ENCODE data around the gene PLAAT5.

Gene PLAAT5

GRCh38 chr11:63511048-63511748, 20.2 kb upstream of the PLAAT5 start:
- no peak for DNase-seq

- no peak for DNase-seq
These were observed 19.5 kb upstream of the PLAAT5 start for GRCh38 chr11:63510360-63511047.

- no peak for DNase-seq
These were observed 17.8 kb upstream of the PLAAT5 start for GRCh38 chr11:63508745-63509144.

GRCh38 chr11:63508009-63508408, 17.0 kb upstream of the PLAAT5 start:
- DNase-seq: no peak

GRCh38 chr11:63507511-63507910, 16.5 kb upstream of the PLAAT5 start:
- DNase-seq: no peak

DNA sequence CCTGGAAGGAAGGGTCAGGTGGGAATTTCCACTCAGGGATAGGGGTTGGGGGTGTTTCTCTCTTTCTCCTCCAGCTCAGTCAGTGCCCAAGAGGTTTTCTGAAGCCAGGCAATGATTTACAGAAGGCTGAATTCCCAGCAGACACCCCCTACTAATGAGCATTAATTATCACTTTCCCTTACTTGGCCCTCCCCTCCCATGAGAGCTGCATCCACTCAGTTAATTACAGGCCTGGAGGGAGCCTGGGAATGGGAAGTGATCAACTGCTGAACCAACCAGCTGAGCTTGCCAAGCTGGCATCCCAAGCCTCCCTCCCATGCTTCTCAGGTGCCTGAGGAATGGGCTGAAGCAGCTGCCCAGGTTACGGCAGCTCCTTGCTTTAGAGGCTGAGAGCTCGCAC, 15.9 kb upstream of the PLAAT5 start:
- DNase-seq: no peak

DNA sequence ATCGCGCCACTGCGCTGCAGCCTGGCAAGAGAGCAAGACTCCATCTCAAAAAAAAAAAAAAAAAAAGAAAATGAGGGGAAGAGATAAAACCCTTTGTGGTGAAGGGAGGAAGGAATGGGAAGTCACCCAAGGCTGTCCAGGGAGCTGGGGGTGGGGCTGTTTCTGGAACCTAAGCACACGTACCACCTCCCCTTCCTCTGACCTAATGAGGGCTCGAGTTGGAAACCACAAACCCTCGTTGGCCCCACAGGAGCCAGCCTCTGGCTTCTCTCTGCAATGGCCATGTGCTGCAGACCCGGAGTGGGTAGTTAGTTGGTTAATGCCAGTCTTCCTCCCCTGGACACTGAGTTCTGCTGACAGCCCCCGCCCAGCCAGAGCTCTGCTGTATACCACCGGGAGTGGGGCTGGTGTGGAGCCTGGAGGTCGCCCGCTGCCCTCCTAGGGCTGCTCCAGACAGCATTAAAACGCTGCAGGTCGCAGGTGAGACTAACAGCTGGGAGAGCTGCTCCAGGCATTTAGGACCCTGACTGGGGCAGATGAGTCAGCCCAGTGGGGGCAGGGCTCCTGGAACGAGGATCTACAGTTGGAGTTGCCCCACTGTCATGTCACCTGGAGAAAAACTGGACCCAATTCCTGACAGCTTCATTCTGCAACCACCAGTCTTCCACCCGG, 15.0 kb upstream of the PLAAT5 start, which contains the start of gene LGALS12:
Gene LGALS12, plus strand, starts transcription at position 228 of the 672 bp plus-strand sequence. Its CDS starts 375 bp downstream, at position 603.
- no peak for DNase-seq

- no peak for DNase-seq
These were observed 14.1 kb upstream of the PLAAT5 start for GRCh38 chr11:63504933-63505586.

DNA sequence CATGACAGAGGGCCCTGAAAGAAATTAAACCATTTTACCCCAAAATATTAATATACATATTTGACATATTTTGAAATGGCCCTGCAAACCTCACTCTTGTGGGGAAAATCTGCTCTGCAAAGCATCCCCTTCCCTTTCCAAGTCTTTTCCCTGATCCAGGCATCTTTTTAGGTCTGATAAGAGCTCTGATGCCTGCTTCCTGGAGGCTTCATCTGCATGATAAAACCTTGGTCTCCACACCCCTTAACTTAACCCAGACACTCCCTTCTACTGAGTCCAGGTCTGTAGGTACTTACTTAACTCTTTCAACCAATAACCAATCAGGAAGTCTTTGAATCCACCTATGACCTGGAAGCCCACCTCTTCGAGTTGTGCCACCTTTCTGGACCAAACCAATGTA, 13.1 kb upstream of the PLAAT5 start:
- DNase-seq: no peak

GRCh38 chr11:63503492-63503891, 12.5 kb upstream of the PLAAT5 start:
- DNase-seq: no peak

- no peak for DNase-seq
These were observed 11.4 kb upstream of the PLAAT5 start for GRCh38 chr11:63502252-63502820.

DNA sequence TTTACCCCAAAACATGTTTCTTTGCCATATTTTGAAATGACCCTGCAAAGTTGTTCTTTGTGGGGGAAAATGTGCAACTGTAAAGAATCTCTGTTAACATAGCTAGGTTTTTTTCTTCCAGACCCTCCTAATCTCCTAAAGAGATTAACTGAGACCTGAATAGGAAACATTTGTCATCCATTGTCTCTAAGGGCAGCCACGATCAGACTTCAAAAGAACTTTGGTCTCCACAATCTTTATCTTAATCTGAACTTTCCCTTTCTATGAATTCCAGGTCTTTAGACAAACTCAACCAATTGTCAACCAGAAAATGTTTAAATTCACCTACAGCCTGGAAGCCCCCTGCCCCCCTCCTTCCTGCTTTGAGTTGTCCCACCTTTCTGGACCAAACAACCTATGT, 10.3 kb upstream of the PLAAT5 start:
- DNase-seq: no peak

- no peak for DNase-seq
These were observed 8.9 kb upstream of the PLAAT5 start for GRCh38 chr11:63499874-63500273.

DNA sequence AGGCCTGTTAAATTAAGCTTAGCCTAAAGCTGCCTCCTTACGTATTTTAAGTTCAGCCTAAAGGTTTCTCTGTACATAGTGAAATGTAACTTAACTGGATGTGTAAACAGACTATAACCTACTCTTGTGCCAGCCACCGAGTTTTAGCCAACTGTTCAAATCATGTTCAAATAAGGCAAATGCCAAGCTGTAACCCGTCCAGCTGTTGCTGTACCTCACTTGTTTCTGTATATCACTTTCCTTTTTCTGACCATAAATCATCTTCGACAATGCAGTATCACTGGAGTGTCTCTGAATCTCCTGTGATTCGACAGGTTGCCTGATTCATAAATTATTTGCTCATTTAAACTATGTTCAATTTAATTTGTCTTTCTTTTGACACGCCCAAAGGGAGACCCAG, 4.0 kb upstream of the PLAAT5 start:
- DNase-seq: no peak

- no peak for DNase-seq
These were observed 2.2 kb upstream of the PLAAT5 start for GRCh38 chr11:63493127-63493526.

GRCh38 chr11:63492441-63492840, 1.5 kb upstream of the PLAAT5 start:
- DNase-seq: no peak

DNA sequence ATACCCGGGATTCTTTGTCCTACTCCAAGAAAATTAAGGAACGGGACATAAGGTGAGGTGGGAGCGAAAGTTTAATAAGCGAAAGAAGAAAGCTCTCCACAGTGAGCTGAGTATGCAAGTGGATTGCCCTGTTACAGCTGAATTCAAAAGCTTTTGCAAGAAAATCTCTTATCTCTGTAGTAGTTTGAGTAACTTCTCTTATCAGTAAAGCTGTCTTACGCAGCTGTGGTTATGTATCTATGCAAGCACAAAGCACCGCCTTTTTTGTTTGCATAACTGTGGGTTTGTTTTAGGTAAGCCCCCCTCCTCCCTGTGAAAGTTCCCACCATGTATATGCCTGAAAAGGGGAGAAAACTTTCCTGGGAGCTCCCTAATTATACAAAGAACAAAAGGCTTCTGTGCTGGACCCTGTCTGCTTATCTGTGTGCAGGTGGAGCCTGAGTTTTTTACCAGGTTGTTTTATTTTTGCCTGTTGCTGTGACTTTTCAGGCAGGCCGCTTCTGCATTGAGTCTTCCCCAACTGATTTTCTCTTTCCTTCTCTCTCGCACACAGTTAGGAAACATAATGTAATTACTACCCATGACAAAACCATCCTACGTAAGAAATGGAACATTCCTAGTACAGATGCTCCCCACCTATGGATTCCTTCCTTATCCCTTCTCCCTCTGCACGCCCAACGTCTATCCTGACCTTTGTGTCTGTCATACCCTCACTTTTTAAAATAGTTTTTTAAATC, 837 bp upstream of the PLAAT5 start:
- DNase-seq: no peak

DNA sequence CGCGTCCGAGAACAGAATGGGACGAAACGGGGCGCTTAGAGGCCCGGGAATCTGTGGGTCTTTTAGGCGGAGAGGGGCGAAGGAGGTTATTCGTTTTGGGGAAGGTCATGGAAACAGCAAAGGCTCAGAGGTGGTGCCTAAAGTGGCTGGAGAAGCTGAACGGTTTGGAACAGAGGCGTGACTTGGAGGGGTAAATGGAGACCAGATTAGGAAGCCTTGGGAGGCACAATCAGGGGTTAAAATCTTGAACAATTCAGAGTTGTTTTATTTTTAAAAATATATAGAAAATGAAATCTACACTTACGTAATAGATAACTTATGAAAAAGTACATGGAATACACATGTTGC, 247 bp upstream of the PLAAT5 start:
- no peak for DNase-seq

GRCh38 chr11:63489879-63490278, 1.1 kb downstream of the PLAAT5 start:
- no peak for DNase-seq

DNA sequence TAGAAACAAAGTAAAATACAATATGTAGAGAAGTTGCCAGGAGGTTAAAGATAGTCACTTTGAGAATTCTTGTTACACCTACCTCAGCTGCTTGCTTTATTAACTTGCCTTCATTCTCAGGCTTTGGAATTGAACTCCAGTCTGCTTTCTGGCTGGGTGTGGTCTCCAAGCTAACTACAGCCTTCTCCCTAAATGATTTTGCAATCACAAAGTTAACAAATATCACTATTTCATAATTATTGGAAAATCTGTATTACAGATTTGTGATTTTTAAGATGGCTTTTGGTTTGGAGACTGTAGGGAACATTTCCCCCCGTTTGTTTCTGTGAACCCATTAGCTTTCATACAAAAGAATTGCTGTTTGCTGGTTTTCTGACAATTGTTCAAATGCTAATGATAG, 2.2 kb downstream of the PLAAT5 start:
- no peak for DNase-seq

DNA sequence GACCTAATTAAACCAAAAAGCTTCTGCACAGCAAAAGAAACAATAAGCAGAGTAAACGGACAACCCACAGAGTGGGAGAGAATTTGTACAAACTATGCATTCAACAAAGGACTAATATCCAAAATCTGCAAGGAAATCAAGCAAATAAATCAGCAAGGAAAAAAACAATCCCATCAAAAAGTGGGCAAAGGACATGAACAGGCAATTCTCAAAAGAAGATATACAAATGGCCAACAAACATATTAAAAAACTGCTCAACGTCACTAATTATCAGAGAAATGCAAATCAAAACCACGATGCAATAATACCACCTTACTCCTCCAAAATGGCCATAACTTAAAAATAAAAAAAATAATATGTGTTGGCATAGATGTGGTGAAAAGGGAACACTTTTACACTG, 5.2 kb downstream of the PLAAT5 start:
- no peak for DNase-seq

DNA sequence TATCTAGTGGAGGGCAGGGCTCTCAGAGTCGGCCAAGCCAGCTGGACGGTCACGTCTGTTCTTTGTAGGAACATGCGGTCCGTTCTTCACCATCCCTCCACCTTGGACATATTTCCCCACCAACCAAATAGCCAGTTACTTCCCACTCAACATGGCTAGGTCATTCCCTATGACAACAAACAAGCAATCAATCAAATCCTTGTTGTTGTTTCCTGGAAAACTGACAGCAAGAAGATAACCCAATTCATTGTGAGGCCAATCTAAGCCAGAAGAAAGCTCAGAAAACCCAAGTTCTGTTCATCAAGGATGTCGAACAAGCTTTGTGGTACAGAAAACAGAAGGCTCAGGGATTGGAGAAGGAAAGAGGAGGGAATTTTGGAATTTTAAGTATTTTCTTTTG, 10.9 kb downstream of the PLAAT5 start:
- DNase-seq: no peak

DNA sequence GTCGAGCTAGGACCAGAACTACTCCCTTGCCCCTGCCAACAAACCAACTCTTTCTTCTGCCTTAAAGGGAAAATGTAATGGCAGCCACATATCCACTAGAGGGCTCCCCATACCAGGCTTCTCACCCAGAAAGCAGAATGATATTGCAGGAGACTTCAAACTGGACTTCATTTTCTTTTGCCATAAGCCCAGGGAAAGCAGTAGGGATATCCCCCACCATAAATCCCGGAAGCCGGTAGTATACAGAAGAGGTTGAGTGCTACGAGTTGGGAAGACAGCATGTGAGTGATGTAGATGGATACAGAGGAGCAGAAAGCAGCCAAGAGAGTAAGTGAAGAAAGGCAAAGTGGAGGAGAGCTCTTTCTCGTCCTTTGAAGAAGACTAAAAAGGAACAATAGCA, 12.1 kb downstream of the PLAAT5 start:
- peak in 2 of 4 experiments; percentile 17 for DNase-seq

All from activated CD4-positive, CD25-positive, alpha-beta regulatory T cell (primary cell).